Pancreas (tissue), 10 donors: ENCODE results near the gene STOX2. TPM values are rescaled to one million over a fixed set of nuclear protein-coding genes. Genes with fewer than 3 reads are reported as not detected.

ENCODE experiments used
- ATAC-seq, 4 donors: fragments of 200-7000 bp; cut with Tn5 transposase; one replicate each; pipeline versions ENCODE4 v1.8.0 to v1.9.1; 2020; ENCODE audit warnings: mild to moderate bottlenecking in 4 of 4, moderate library complexity in 4 of 4
- DNase-seq, 6 donors: peaks; one replicate each; pipeline ENCODE4 v3.0.0-alpha.2; 2020
- FAIRE-seq: peaks from 2 replicates; lab custom pipeline; 2012; peaks lifted over from hg19 to GRCh38; lab: Jason Lieb, UNC
- H3K27ac ChIP-seq, 4 donors: fragments of 200-600 bp; sonication (generic); 1 replicate in 3 of 4; 2 replicates in 1 of 4; pipeline versions ENCODE4 v1.5.0 to v1.8.0; 2020
- H3K27me3 ChIP-seq, 4 donors: fragments of 200-600 bp; one replicate each; pipeline ENCODE4 v1.8.0; 2021
- H3K36me3 ChIP-seq, 3 donors: fragments of 200-600 bp; sonication (generic) in 1 of 3; one replicate each; pipeline versions ENCODE4 v1.5.0 to v1.8.0; 2020 to 2021
- H3K4me1 ChIP-seq, 3 donors: fragments of 200-600 bp; one replicate each; pipeline ENCODE4 v1.8.0; 2021
- H3K4me3 ChIP-seq, 4 donors: fragments of 200-600 bp; sonication (generic) in 2 of 4; one replicate each; pipeline versions ENCODE4 v1.5.0 to v1.8.0; 2020 to 2021
- H3K9me3 ChIP-seq, 4 donors: fragments of 200-600 bp; one replicate each; pipeline ENCODE4 v1.8.0; 2021
- CTCF ChIP-seq, 4 donors: fragments of 200-600 bp; sonication (generic) in 3 of 4; IDR thresholded peaks; one replicate each; pipeline versions ENCODE4 v1.5.0 to v1.8.0; 2021; ENCODE audit warnings: antibody characterized with exemption in 4 of 4
- WGBS, 2 donors: extraction: QIAGEN DNeasy Blood & Tissue Kit; methylation state at CpG; one replicate each; pipeline ENCODE4 v1.1.7; 2013; 5-methylcytosine and 5-hydroxymethylcytosine counted together
- intact Hi-C, 3 donors: fragments of 100-400 bp; cut with DNase I; formaldehyde crosslinking; loops; one replicate each; pipeline versions ENCODE4 v1.11.1 to v1.14.2; 2022
- polyA plus RNA-seq, 2 donors: library from polyadenylated mRNA; stranded (reverse); fragments of 200-250 nt; gene quantifications; one replicate each; pipeline ENCODE4 v1.2.3, GENCODE V29; 2013
- total RNA-seq, 6 donors: library from RNA; stranded (reverse); fragmentation: NEBNext Ultra II Directional in 4 of 6; extraction: Animal tissue kit (Norgen Biotek cat#: 25700) in 4 of 6; gene quantifications; one replicate each; pipeline versions ENCODE4 v1.2.1 to v1.2.4, GENCODE V29; 2021 to 2023
- donor health status: healthy with polysubstance abuse.
- donor health status: DM: no; HTN: no; CAD: no; lungs with moderate emphysema.
- donor health status: DM: no; HTN: no; CAD: no.
- donor health status: control.
- donor health status: control.
- donor health status: Bipolar disorder and iron deficiency.
- donor health status: DM: yes; HTN: yes; CAD: no.
- donor health status: DM: no; HTN: no; CAD: no.
- donor health status: DM: no; HTN: no; CAD: no.
- donor health status: DM: yes; HTN: yes; CAD: no.

Gene STOX2
- total and polyA plus RNA-seq, 8 donors = 3.5 to 11.9 (median 8.8) TPM

- no peak for FAIRE-seq
- H3K9me3 ChIP-seq = no peaks in the 10 kb centered on the region
- no peak for ATAC-seq
- intact Hi-C loops = no loop called here
- 94 to 95% methylated on average over 6 of the region's 6 CpGs for WGBS, 2 donors
- no peak overlapping the region for H3K27ac ChIP-seq
- no peak overlapping the region for H3K4me3 ChIP-seq
- no peak for DNase-seq
- no peaks in the 10 kb centered on the region for H3K36me3 ChIP-seq
- no peaks in the 10 kb centered on the region for H3K4me1 ChIP-seq
- H3K27me3 ChIP-seq = no peaks in the 10 kb centered on the region
- no peak for TF ChIP-seq CTCF (IDR thresholded peaks at IDR 0.05)
Observed at GRCh38 chr4:184058026-184058425, 152.9 kb downstream of the STOX2 start.

- Histone ChIP-seq H3K4me1 (no peaks in the 10 kb centered on the region), H3K4me3 (no peak overlapping the region), H3K27me3 (no peaks in the 10 kb centered on the region), H3K36me3 (no peaks in the 10 kb centered on the region), H3K27ac (no peak overlapping the region), H3K9me3 (no peaks in the 10 kb centered on the region)
- intact Hi-C loops = no loop called here
- no peak for TF ChIP-seq CTCF (IDR thresholded peaks at IDR 0.05)
- ATAC-seq (no peak), DNase-seq (no peak), FAIRE-seq (no peak)
- WGBS, 2 donors = 91% methylated on average over 3 of the region's 3 CpGs
Observed at GRCh38 chr4:184059099-184059498, 154.0 kb downstream of the STOX2 start.

GRCh38 chr4:184061582-184061981 is 156.5 kb downstream of the STOX2 start:
- peaks cover 0 to 19% (median 8%) of the 10 kb centered on the region in 3 donors for H3K4me1 ChIP-seq
- H3K4me3 ChIP-seq = no peak overlapping the region
- 96% methylated on average over 7 of the region's 7 CpGs for WGBS, 2 donors
- DNase-seq = no peak
- no peaks in the 10 kb centered on the region for H3K9me3 ChIP-seq
- TF ChIP-seq CTCF (IDR thresholded peaks at IDR 0.05) = no peak
- H3K27ac ChIP-seq = no peak overlapping the region
- no peak for ATAC-seq
- no peaks in the 10 kb centered on the region for H3K27me3 ChIP-seq
- intact Hi-C loops = no loop called here
- no peak for FAIRE-seq
- no peaks in the 10 kb centered on the region for H3K36me3 ChIP-seq

GRCh38 chr4:184062769-184063168 is 157.7 kb downstream of the STOX2 start:
- H3K27me3 ChIP-seq = no peaks in the 10 kb centered on the region
- no peak overlapping the region for H3K27ac ChIP-seq
- no peak overlapping the region for H3K4me3 ChIP-seq
- TF ChIP-seq CTCF (IDR thresholded peaks at IDR 0.05) = no peak
- H3K36me3 ChIP-seq = no peaks in the 10 kb centered on the region
- intact Hi-C loops = no loop called here
- peaks cover 0 to 28% (median 16%) of the 10 kb centered on the region in 3 donors for H3K4me1 ChIP-seq
- no peak for DNase-seq
- no peak for ATAC-seq
- H3K9me3 ChIP-seq = no peaks in the 10 kb centered on the region
- WGBS, 2 donors = 86 to 88% methylated on average over 7 of the region's 7 CpGs
- FAIRE-seq = no peak

- Histone ChIP-seq H3K27me3 (no peaks in the 10 kb centered on the region), H3K4me1 (peaks cover 0 to 28% (median 16%) of the 10 kb centered on the region in 3 donors), H3K9me3 (no peaks in the 10 kb centered on the region), H3K27ac (no peak overlapping the region), H3K36me3 (no peaks in the 10 kb centered on the region), H3K4me3 (no peak overlapping the region)
- 20 to 41% methylated on average over 5 of the region's 5 CpGs for WGBS, 2 donors
- intact Hi-C loops = no loop called here
- TF ChIP-seq CTCF (IDR thresholded peaks at IDR 0.05) = no peak
- ATAC-seq (peak; percentile 77 to 89 (median 82)), DNase-seq (peak in 5 of 6 donors; percentile 14 to 67 (median 56)), FAIRE-seq (no peak)
Observed at GRCh38 chr4:184064877-184065276, 159.8 kb downstream of the STOX2 start.
